ENCODE data around the gene USP40.

USP40 gene

DNA sequence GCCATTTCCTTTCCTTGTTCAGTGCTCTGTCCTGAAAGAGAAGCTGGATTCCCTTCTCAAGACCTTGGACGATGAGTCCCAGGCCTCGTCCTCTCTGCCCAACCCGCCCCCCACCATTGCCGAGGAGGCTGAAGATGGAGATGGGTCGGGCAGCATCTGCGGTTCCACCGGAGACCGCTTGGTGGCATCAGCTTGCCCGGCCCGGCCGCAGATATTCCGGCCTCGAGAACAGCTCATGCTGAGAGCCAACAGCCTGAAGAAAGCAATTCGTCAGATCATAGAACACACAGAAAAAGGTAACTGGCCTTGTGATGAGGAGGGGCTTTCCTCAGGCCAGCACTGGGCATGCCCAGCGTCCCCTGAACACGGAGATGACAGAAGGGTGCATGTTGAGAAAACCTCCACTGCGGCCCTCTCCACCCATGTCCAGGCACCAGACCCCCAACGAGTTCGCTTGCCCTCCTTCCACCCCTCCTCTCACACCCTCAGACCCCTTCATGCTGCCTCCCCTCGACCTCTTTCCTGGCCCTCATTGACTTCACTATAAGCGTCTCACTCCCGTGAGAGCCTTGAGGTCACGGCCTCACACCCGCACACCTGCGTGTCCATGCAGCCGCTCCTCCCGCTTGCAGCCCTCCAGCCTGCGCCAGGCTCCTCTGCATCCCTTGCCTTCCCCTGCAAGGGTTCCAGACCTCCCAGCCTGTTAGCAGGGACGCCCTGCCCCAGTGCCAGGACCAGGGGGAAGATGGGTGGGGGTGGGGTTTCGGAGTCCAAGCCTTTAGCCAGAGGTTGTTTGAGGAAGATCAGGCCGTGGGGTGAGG, 117.3 kb downstream of the USP40 start:
- in situ Hi-C loops (cut with HindIII; ENCODE audit: low sequenced_read_pairs): no loop called here

DNA sequence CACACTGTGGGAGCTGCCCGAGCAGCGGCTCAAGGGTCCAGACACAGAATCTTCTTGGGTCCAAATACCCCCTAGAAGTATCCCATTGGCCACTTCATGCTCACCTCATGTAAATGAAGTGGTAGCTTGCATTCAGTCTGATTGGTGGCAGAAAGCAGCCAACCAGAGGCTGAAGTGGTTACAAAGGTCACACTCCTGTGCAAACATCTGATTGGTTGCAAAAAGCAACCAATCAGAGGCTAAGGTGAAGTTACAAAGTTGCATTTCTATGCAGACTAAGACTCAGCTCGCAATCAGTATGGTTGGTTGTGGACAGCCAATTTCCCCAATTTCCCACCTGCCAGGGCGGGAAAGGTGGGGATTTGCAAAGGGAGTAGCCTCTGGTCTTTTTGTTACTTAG, 118.0 kb downstream of the USP40 start:
- in situ Hi-C loops (cut with HindIII; ENCODE audit: low sequenced_read_pairs): no loop called here

- in situ Hi-C loops (cut with HindIII; ENCODE audit: low sequenced_read_pairs): no loop called here
Observed at GRCh38 chr2:233448220-233448559, 118.4 kb downstream of the USP40 start.

DNA sequence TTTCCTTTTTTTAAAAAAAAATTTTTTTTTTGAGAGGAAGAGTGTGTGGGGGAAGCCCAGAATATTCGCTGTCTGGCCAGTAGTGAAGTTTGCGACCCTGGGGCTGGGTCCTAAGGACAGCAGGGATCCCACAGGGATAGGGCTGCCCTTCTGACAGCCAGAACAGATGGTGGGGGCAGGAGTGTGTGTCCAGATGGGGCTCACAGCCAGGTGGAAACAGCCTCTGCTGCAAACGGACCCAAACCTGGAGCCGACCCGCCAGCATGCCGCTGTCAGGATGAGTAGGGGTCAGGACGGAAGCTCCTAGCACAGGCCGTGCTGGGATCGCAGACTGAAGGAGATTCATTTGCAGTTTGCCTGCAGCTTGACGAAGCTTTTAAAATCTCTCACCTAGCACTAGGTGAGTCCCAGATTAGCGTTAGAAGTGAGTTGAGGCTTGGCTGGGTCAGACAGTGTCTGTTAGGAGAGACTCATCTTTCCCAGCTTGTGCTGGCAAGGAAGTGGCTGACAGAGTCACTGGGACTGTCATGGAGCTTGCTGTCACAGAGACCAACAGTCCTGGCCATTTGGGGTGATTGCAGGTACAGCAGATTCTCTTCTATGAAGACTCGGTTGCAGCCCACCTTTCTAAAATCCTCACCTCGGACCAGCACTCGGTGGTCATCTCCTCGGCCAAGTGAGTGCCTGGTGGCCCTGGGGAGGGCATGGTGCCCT, 118.9 kb downstream of the USP40 start:
- in situ Hi-C loops (cut with HindIII; ENCODE audit: low sequenced_read_pairs): no loop called here

DNA sequence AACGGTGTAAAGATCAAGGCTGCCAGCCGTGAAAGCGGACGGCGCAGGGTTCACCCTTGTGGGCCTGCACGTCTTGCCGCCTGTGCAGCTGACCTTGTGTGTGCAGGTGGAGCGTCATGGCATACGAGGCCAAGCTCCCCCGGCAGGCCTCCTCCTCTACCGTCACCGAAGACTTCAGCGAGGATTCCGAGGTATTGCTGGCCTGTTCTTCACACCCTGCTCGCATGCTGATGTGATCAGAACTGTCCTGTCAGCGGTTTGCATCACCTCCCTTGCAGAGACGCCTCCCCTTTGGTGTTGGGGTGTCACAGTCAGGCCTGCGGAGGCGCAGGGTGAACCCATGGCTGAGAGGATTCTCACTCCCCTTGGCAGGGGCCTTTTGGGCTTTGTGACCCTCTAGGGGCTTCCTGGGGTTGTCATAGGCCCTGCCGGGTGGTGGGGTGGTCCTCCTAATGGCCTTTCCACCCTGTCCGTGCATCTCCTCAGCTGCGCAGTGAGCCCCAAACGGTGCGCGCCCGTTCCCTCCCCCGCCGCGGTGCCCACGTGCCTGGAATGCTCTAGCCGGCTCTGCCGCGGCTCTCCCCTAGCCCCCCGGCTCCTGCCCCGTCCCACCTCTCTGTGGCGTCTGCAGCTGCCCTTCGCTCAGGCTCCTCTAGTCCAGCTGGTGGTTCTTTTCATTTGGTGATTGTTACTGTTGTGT, 119.8 kb downstream of the USP40 start:
- in situ Hi-C loops (cut with HindIII; ENCODE audit: low sequenced_read_pairs): no loop called here

- in situ Hi-C loops (cut with HindIII; ENCODE audit: low sequenced_read_pairs): no loop called here
Observed at GRCh38 chr2:233446121-233446520, 120.5 kb downstream of the USP40 start.

- in situ Hi-C loops (cut with HindIII; ENCODE audit: low sequenced_read_pairs): no loop called here
Observed at GRCh38 chr2:233445152-233445830, 121.3 kb downstream of the USP40 start.

DNA sequence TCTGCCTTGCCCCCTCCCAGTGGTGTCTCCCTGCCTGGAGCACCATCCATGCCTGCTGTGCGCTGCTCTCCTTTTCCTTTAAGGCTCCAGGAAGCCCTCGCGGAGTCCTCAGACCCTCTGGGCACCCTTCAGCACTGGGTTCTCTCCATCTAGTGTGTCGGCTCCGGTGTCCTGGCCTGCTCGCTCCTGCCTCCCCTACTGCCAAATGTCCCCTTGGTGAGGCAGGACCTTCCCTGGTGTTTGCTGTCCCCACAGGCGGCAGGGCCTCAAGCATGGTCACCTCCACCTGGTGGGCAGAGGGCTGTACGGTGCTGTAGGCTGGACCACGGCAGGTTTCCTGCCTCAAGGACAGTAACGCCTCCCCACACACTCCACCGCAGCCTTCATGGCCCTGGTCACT, 122.1 kb downstream of the USP40 start:
- in situ Hi-C loops (cut with HindIII; ENCODE audit: low sequenced_read_pairs): no loop called here

GRCh38 chr2:233443511-233444183, 122.9 kb downstream of the USP40 start:
- in situ Hi-C loops (cut with HindIII; ENCODE audit: low sequenced_read_pairs): no loop called here

DNA sequence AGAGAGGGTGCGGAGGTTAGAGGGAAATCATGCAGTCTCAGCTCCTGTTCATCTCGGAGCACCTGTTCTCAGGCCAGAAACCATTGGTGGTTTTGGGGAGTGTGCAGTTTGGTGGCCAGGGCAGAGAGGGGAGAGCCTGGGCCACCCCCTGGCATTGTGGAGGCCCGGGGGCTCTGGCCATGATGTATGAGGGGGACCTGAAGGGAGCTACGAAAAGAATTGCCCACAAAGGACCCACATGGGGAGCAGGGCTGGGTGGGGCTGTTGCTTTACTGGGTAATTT, 124.6 kb downstream of the USP40 start:
- in situ Hi-C loops (cut with HindIII; ENCODE audit: low sequenced_read_pairs): no loop called here

- in situ Hi-C loops (cut with HindIII; ENCODE audit: low sequenced_read_pairs): no loop called here
Observed at GRCh38 chr2:233441161-233442027, 125.2 kb downstream of the USP40 start.

- in situ Hi-C loops (cut with HindIII; ENCODE audit: low sequenced_read_pairs): no loop called here
Observed at GRCh38 chr2:233440714-233441113, 125.9 kb downstream of the USP40 start.

DNA sequence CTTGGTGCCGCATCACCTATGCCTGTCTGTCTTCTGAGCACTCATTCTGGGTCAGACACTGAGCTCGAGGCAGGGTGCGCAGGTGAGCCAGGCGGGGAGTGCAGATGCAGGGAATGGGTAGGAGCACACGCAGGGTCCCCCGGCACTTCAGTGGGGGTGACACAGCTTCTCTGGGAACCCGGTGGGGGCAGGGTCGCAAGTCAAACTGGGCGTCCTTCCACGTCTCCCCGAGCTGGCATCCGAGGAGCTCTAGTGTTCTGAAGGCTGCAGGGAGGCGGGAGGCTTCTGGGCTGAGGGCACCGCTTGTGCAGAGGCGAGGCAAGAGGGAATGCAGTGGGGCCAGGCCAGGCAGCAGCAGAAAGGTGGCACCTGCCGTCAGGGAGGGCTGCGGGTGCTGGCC, 126.3 kb downstream of the USP40 start:
- in situ Hi-C loops (cut with HindIII; ENCODE audit: low sequenced_read_pairs): no loop called here

DNA sequence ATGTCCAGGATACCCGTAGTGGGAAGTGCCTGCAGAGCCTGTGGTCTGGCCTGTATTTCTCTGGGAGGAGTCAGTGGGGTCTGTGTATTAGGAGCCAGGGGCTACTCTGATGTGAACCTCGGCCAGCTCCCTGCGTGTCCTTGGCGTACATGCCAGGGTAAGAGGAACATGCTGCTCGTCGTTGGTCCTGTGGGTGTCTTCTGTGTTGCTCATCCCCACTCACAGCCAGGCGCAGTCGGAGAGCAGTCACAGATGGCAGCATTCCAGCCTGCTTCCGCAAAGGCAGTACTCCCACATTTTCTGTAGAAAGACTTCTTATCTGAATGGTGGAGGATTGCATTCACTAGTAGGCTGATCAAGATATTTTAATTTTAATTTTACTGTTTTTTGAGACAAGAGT, 127.4 kb downstream of the USP40 start:
- in situ Hi-C loops (cut with HindIII; ENCODE audit: low sequenced_read_pairs): no loop called here

DNA sequence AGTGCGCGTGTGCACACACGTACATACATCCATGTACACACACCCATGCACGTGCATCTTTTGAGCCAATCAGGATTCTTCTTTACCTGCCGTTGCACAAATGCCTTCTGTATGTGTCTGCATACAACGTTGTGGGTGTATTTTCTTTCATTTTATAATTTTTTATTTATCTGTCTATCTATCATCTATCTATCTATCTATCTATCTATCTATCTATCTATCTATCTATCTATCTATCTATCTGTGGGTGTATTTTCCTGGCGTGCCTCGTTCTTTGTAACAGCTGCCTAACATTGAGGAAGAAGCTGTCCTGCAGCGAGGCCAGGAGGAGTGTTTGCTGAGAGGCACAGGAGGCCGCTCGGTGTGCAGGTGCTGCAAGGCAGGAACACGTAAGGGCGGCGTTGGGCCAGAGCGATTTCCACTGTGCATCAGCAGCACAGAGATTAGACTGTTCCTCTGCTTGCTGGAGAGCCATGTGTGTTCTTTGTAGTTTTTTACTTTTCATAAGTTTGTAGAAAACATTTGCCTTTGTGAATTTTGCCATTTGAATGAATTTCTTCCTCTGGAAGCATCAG, 127.9 kb downstream of the USP40 start:
- in situ Hi-C loops (cut with HindIII; ENCODE audit: low sequenced_read_pairs): no loop called here

DNA sequence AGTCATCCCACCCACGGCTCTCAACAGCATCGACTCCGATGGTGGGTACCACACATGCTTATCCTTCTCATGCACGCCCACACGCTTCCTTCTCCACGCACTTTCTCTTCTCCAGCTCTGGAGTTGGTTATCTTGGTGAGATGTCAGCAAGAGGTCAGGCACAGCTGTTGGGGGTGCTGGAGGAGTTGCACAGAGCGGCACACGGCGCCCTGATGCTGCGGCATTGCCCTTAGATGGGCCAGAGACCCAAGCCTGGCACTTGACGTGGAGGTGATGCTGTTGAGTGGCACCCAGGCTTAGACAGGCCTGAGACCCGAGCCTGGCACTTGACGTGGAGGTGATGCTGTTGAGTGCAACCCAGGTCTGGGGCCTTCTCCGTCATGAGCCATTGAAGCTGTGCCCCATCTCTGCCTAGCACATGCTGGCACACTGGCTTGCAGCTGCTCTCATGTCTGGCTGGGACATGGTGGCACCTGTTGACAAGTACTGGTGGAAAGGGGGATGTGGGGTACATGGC, 129.1 kb downstream of the USP40 start:
- in situ Hi-C loops (cut with HindIII; ENCODE audit: low sequenced_read_pairs): no loop called here

DNA sequence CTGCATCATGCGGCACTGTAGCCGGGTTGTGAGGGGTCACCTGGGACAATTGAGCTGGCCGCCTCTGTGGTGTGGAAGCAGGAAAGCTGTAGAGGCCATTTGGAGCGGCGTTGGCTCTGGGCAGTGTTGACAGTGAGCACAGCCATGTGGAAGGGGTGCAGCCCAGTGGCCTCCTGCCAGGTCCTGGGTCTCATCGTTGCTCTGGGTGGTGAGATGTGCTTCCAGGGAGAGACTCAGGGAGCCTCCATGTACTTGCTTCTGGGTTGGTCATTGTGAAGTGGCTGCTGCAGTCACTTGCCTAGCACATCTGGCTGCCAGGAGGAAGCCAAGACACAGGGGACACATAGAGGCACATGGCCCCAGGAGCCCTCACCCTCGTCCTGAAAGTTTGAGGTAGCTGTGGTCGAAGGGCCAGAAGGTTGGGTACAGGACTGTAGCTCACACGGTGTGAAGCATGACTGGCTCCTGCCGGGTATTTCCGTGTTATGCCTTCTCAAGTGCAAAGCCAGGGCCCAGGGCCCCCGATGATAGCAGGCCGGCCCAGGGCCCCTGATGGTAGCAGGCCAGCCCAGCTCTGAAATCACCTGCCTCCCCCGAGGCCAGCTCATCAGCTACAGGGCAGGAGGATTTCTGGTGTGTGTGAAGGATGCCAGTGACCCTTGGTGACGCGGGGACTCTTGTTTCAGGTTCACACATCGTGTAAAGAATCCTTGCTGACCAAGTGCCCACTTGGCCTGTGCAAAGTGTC, 129.7 kb downstream of the USP40 start:
- in situ Hi-C loops (cut with HindIII; ENCODE audit: low sequenced_read_pairs): no loop called here

- in situ Hi-C loops (cut with HindIII; ENCODE audit: low sequenced_read_pairs): no loop called here
Observed at GRCh38 chr2:233436191-233436581, 130.4 kb downstream of the USP40 start.
